PFSK-1 (cell line): Measurements from ENCODE around the gene GCN1.

Source experiments
- TAF1 ChIP-seq: IDR thresholded peaks from 2 replicates; pipeline ENCODE4 v1.6.1; 2012; ENCODE audit warnings: low read length, control low read depth, borderline replicate concordance; ENCODE audit not compliant: insufficient read depth
- TF ChIP-seq, protein P1 (sequence below), 2 experiments: IDR thresholded peaks; 2 replicates each; pipeline versions ENCODE4 v1.6.1 to v1.8.0; 2011 to 2012; ENCODE audit warnings: low read depth in 2 of 2, low read length in 2 of 2, control low read depth in 1 of 2, inconsistent platforms in 1 of 2, mild to moderate bottlenecking in 1 of 2, moderate library complexity in 1 of 2; ENCODE audit not compliant: insufficient read depth in 1 of 2

DNA sequence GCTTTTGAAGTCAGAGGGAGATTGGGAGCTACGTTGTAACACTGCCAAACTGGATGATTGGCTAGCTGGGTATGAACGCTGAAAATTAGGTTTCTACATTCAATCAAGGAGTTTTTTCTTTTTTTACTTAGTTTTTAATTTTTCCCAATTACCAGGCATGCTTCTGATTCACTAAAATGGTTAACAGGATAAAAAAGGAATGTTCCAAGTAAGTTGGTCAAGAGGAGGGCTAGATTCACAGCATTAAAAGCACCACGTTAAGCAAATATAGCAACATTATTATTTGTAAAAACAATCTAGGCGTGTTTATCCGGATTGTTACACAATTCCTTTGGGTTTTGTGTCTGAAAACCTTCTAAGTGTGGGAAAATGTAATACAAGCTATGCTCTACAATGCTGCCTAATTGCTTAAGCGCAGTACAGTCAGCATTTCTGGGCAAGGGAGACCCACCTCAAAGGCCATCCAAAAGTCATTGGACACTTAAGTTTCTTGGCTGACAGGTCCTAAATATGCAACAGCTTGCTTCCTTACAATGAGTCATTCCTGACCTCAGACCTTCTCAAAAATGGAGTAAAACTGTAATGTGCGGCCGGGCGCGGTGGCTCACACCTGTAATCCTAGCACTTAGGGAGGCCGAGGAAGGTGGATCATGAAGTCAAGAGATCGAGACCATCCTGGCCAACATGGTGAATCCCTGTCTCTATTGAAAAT is 5.2 kb upstream of the GCN1 start:
- TF ChIP-seq, protein P1, sequence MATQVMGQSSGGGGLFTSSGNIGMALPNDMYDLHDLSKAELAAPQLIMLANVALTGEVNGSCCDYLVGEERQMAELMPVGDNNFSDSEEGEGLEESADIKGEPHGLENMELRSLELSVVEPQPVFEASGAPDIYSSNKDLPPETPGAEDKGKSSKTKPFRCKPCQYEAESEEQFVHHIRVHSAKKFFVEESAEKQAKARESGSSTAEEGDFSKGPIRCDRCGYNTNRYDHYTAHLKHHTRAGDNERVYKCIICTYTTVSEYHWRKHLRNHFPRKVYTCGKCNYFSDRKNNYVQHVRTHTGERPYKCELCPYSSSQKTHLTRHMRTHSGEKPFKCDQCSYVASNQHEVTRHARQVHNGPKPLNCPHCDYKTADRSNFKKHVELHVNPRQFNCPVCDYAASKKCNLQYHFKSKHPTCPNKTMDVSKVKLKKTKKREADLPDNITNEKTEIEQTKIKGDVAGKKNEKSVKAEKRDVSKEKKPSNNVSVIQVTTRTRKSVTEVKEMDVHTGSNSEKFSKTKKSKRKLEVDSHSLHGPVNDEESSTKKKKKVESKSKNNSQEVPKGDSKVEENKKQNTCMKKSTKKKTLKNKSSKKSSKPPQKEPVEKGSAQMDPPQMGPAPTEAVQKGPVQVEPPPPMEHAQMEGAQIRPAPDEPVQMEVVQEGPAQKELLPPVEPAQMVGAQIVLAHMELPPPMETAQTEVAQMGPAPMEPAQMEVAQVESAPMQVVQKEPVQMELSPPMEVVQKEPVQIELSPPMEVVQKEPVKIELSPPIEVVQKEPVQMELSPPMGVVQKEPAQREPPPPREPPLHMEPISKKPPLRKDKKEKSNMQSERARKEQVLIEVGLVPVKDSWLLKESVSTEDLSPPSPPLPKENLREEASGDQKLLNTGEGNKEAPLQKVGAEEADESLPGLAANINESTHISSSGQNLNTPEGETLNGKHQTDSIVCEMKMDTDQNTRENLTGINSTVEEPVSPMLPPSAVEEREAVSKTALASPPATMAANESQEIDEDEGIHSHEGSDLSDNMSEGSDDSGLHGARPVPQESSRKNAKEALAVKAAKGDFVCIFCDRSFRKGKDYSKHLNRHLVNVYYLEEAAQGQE (IDR thresholded peaks at IDR 0.05; ENCODE audit: insufficient read depth in 1 of 2, low read depth in 2 of 2, low read length in 2 of 2) = no peak
- TF ChIP-seq TAF1 = peak; percentile 27; the same call in 1 of the 2 replicates
